K562 (cell line): Measurements from ENCODE around the gene MRPS15. TPM values are rescaled to one million over a fixed set of nuclear protein-coding genes. Genes with fewer than 3 reads are reported as not detected.

Experiments used
- ATF4 ChIP-seq: fragments of 450-650 bp; formaldehyde crosslinking; IDR thresholded peaks from 2 replicates; pipeline ENCODE4 v1.4.0; 2022; ENCODE audit warnings: mild to moderate bottlenecking, moderate library complexity
- CEBPG ChIP-seq, 3 experiments: fragments of 200-800 bp in 1 of 3; sonication (Bioruptor generic) in 1 of 3; sonication (generic) in 1 of 3; formaldehyde crosslinking in 1 of 3; IDR thresholded peaks in 2 of 3; conservative IDR thresholded peaks in 1 of 3; 2 replicates each; pipeline versions ENCODE4 v1.6.1 to v1.8.0; 2016 to 2022; ENCODE audit warnings: missing compliant biosample characterization in 2 of 3, missing genetic modification characterization in 2 of 3, mild to moderate bottlenecking in 1 of 3, missing genetic modification reagents in 1 of 3
- DDX20 ChIP-seq: fragments of 450-650 bp; IDR thresholded peaks from 2 replicates; pipeline ENCODE4 v1.6.1; 2016; ENCODE audit warnings: missing genetic modification characterization, low read depth, mild to moderate bottlenecking, missing compliant biosample characterization, moderate library complexity
- E2F5 ChIP-seq: sonication (generic); formaldehyde crosslinking; IDR thresholded peaks from 2 replicates; pipeline ENCODE4 v1.8.0; 2022; ENCODE audit warnings: mild to moderate bottlenecking, missing genetic modification reagents
- EZH2 ChIP-seq: IDR thresholded peaks from 2 replicates; pipeline ENCODE4 v1.6.1; 2012; ENCODE audit warnings: low read depth, mild to moderate bottlenecking, inconsistent platforms, low read length, borderline replicate concordance
- FOXJ2 ChIP-seq: fragments of 200-800 bp; sonication (Bioruptor generic); IDR thresholded peaks from 2 replicates; pipeline ENCODE4 v1.6.1; 2016; ENCODE audit warnings: missing genetic modification characterization, missing compliant biosample characterization
- JUND ChIP-seq, 2 experiments: IDR thresholded peaks; 2 replicates in 1 of 2; 3 replicates in 1 of 2; pipeline ENCODE4 v1.6.1; 2011; ENCODE audit warnings: borderline replicate concordance in 2 of 2, low read depth in 2 of 2, low read length in 2 of 2, improper control_type of control experiment in 1 of 2, missing biosample characterization in 1 of 2, missing genetic modification characterization in 1 of 2, missing genetic modification reagents in 1 of 2
- KDM1A ChIP-seq, 2 experiments: fragments of 450-650 bp; IDR thresholded peaks; 2 replicates each; pipeline ENCODE4 v1.6.1; 2016; ENCODE audit warnings: mild to moderate bottlenecking in 2 of 2
- KDM4B ChIP-seq, 2 experiments: fragments of 450-650 bp in 1 of 2; sonication (generic) in 1 of 2; IDR thresholded peaks; 2 replicates each; pipeline ENCODE4 v1.6.1; 2016 to 2017; ENCODE audit warnings: borderline replicate concordance in 2 of 2, antibody characterized with exemption in 1 of 2, low read depth in 1 of 2, mild to moderate bottlenecking in 1 of 2
- MAZ ChIP-seq, 2 experiments: fragments of 450-650 bp in 1 of 2; sonication (generic) in 1 of 2; formaldehyde crosslinking; IDR thresholded peaks in 1 of 2; conservative IDR thresholded peaks in 1 of 2; 2 replicates each; pipeline versions ENCODE4 v1.4.0 to v1.5.0; 2020; ENCODE audit warnings: mild to moderate bottlenecking in 1 of 2, missing genetic modification reagents in 1 of 2
- POLR2A ChIP-seq: fragments of 450-650 bp; conservative IDR thresholded peaks from 2 replicates; pipeline ENCODE4 v1.6.1; 2016
- POLR2AphosphoS5 ChIP-seq: IDR thresholded peaks from 2 replicates; pipeline ENCODE4 v1.6.1; 2011; ENCODE audit warnings: mild to moderate bottlenecking, low read depth, low read length, moderate library complexity; ENCODE audit not compliant: control insufficient read depth, insufficient read depth
- POU5F1 ChIP-seq: fragments of 150-350 bp; IDR thresholded peaks from 2 replicates; pipeline ENCODE4 v1.6.1; 2014; ENCODE audit warnings: borderline replicate concordance, low read length, low read depth, mild to moderate bottlenecking; ENCODE audit not compliant: partially characterized antibody
- PTBP1 ChIP-seq: fragments of 200-400 bp; formaldehyde crosslinking; IDR thresholded peaks from 2 replicates; pipeline ENCODE4 v1.6.1; 2017; ENCODE audit warnings: low read depth, low read length
- RNF2 ChIP-seq: sonication (generic); IDR thresholded peaks from 2 replicates; pipeline ENCODE4 v1.6.1; 2016
- SMARCE1 ChIP-seq: fragments of 450-650 bp; IDR thresholded peaks from 2 replicates; pipeline ENCODE4 v1.7.1; 2016; ENCODE audit warnings: mild to moderate bottlenecking
- ZBTB12 ChIP-seq: fragments of 250-450 bp; sonication (Bioruptor Pico); IDR thresholded peaks from 2 replicates; pipeline ENCODE4 v1.4.0; 2020
- ZC3H8 ChIP-seq: fragments of 450-650 bp; IDR thresholded peaks from 2 replicates; pipeline ENCODE4 v1.6.1; 2017
- ZNF277 ChIP-seq: fragments of 250-450 bp; sonication (Bioruptor Pico); IDR thresholded peaks from 2 replicates; pipeline ENCODE4 v1.8.0; 2022; ENCODE audit warnings: inconsistent platforms, mild to moderate bottlenecking, moderate library complexity, borderline replicate concordance
- ZNF77 ChIP-seq: fragments of 250-450 bp; sonication (Bioruptor Pico); IDR thresholded peaks from 2 replicates; pipeline ENCODE4 v1.5.0; 2020
- ZZZ3 ChIP-seq: fragments of 450-650 bp; IDR thresholded peaks from 2 replicates; pipeline ENCODE4 v1.6.1; 2016; ENCODE audit warnings: antibody characterized with exemption, mild to moderate bottlenecking, moderate library complexity
- polyA plus RNA-seq, 8 experiments: library from polyadenylated mRNA; depleted of rRNA in 4 of 8; stranded (reverse) in 5 of 8; unstranded in 3 of 8; fragments of >200 nt; fragmentation: Nextera tagmentation in 2 of 8; fragmentation: Illumina TruSeq in 1 of 8; extraction: Ambion mirVana in 2 of 8; extraction: Trizol in 1 of 8; gene quantifications; 2 replicates each; pipeline versions ENCODE4 v1.2.1 to v1.2.3, GENCODE V29; 2011 to 2014; ENCODE audit warnings: inconsistent platforms in 1 of 8, missing spikeins in 1 of 8
- total RNA-seq, 7 experiments: library from RNA; depleted of rRNA in 6 of 7; stranded (reverse); fragments of >200 nt in 6 of 7; fragmentation: Illumina TruSeq in 2 of 7; extraction: Trizol in 2 of 7; gene quantifications; 2 replicates each; pipeline versions ENCODE4 v1.2.1 to v1.2.3, GENCODE V29; 2011 to 2021; ENCODE audit warnings: low replicate concordance in 1 of 7

The MRPS15 gene
- total and polyA plus RNA-seq, 9 of the 15 experiments (the other 6 are each of a cell fraction or from before 2014, with no cell fraction given): 62.9 to 286 (median 149) TPM

- TF ChIP-seq SMARCE1 (peak; percentile 60; the same call in 1 of the 2 replicates), POLR2A (no peak), RNF2 (no peak), KDM1A (IDR thresholded peaks at IDR 0.05) (peak; percentile 31 to 81; a peak in 2 of 4 replicates), KDM4B (IDR thresholded peaks at IDR 0.05; ENCODE audit: borderline replicate concordance in 2 of 2, low read depth in 1 of 2) (no peak), JUND (IDR thresholded peaks at IDR 0.05; ENCODE audit: borderline replicate concordance, low read depth, low read length) (0 out of 2 replicates have a peak, but pooled peaks have one; percentile 18), JUND (tag; IDR thresholded peaks at IDR 0.05; ENCODE audit: borderline replicate concordance, low read depth, low read length) (peak; percentile 58; the same call in 1 of the 3 replicates), MAZ (CRISPR knock-in tag; conservative IDR thresholded peaks at IDR 0.05 in 1 of 2, IDR thresholded peaks at IDR 0.05 in 1 of 2) (peak in 1 of 2 experiments; percentile 34; a peak in 1 of 4 replicates), ZNF277 (no peak), POLR2AphosphoS5 (no peak), POU5F1 (no peak), ZBTB12 (no peak), ZZZ3 (no peak), PTBP1 (0 out of 2 replicates have a peak, but pooled peaks have one; percentile 20), ZNF77 (CRISPR knock-in tag) (no peak), E2F5 (CRISPR knock-in tag) (no peak), EZH2 (no peak), ATF4 (CRISPR knock-in tag) (0 out of 2 replicates have a peak, but pooled peaks have one; percentile 28), CEBPG (CRISPR knock-in tag; IDR thresholded peaks at IDR 0.05) (peak; percentile 69; the same call in 1 of the 2 replicates), CEBPG (tag; conservative IDR thresholded peaks at IDR 0.05 in 1 of 2, IDR thresholded peaks at IDR 0.05 in 1 of 2) (peak; percentile 87 to 92), ZC3H8 (no peak), DDX20 (tag) (peak; percentile 16; the same call in 1 of the 2 replicates), FOXJ2 (tag) (peak; percentile 54; the same call in 1 of the 2 replicates)
Observed at GRCh38 chr1:36479505-36480051, 15.4 kb upstream of the MRPS15 start (continued).
